ENCODE results near the gene SLC37A2.

SLC37A2 gene

DNA sequence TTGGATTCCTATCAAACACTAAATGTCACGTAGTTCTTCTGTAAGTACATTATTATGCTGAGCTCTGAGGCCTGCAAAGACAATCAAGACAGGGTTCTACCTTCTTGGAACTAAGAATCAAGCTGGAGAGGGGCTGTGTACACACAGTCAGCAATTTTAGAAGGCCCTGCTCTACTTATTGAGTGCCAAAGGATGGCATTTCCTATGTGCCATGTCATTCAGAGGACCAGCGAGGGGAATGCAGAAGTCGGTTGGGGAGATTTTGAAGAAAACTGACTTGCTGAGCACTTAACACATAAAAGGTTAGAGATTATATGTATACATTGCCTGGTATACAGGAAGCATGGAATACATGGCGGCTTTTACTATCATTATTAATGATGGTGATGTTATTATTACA is 5.3 kb downstream of the SLC37A2 start:
- Histone ChIP-seq H3K4me1 (ENCODE audit: low read depth, poor library complexity, severe bottlenecking) (no peaks in the 10 kb centered on the region), H2AFZ (ENCODE audit: low read depth) (no peak overlapping the region), H3K27me3 (ENCODE audit: insufficient read depth, low read depth) (no peaks in the 10 kb centered on the region), H3K27ac (no peak overlapping the region), H3K79me2 (ENCODE audit: insufficient read depth, low read depth) (no peaks in the 10 kb centered on the region), H3K4me2 (no peak overlapping the region), H3K9ac (no peak overlapping the region), H4K20me1 (ENCODE audit: insufficient read depth) (no peaks in the 10 kb centered on the region), H3K4me3 (IDR thresholded peaks at IDR 0.05; ENCODE audit: insufficient read depth, low read depth, low read length) (no peak overlapping the region), H3K36me3 (ENCODE audit: insufficient read depth) (no peaks in the 10 kb centered on the region)
- TF ChIP-seq, protein P1, sequence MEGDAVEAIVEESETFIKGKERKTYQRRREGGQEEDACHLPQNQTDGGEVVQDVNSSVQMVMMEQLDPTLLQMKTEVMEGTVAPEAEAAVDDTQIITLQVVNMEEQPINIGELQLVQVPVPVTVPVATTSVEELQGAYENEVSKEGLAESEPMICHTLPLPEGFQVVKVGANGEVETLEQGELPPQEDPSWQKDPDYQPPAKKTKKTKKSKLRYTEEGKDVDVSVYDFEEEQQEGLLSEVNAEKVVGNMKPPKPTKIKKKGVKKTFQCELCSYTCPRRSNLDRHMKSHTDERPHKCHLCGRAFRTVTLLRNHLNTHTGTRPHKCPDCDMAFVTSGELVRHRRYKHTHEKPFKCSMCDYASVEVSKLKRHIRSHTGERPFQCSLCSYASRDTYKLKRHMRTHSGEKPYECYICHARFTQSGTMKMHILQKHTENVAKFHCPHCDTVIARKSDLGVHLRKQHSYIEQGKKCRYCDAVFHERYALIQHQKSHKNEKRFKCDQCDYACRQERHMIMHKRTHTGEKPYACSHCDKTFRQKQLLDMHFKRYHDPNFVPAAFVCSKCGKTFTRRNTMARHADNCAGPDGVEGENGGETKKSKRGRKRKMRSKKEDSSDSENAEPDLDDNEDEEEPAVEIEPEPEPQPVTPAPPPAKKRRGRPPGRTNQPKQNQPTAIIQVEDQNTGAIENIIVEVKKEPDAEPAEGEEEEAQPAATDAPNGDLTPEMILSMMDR (conservative IDR thresholded peaks at IDR 0.05; ENCODE audit: low read depth, low read length), result no peak

DNA sequence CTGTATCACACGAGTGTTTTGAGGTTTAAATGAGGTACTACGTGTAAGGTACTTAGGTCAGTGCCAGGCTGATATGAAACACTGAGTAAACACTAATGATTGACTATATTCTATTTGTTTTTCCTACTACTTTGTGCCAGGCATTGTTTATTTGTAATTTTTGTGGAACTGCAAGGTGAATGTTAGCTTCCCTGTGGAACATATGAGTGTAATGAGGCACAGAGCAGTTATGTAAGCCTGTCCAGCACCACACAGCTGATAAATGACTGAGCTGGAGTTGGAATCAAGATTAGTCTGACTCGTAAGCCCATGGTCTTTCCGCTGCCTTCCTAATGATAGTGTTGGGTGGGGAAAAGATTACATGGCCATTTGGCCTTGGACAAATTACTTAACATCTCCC is 5.9 kb downstream of the SLC37A2 start:
- no peaks in the 10 kb centered on the region for H3K27me3 ChIP-seq (ENCODE audit: insufficient read depth, low read depth)
- H3K27ac ChIP-seq, result no peak overlapping the region
- no peak overlapping the region for H3K4me3 ChIP-seq (IDR thresholded peaks at IDR 0.05; ENCODE audit: insufficient read depth, low read depth, low read length)
- no peaks in the 10 kb centered on the region for H3K36me3 ChIP-seq (ENCODE audit: insufficient read depth)
- no peak overlapping the region for H2AFZ ChIP-seq (ENCODE audit: low read depth)
- no peaks in the 10 kb centered on the region for H4K20me1 ChIP-seq (ENCODE audit: insufficient read depth)
- H3K79me2 ChIP-seq (ENCODE audit: insufficient read depth, low read depth), result no peaks in the 10 kb centered on the region
- TF ChIP-seq, protein P1 (conservative IDR thresholded peaks at IDR 0.05; ENCODE audit: low read depth, low read length), result no peak
- no peaks in the 10 kb centered on the region for H3K4me1 ChIP-seq (ENCODE audit: low read depth, poor library complexity, severe bottlenecking)
- H3K4me2 ChIP-seq, result no peak overlapping the region
- H3K9ac ChIP-seq, result no peak overlapping the region

DNA sequence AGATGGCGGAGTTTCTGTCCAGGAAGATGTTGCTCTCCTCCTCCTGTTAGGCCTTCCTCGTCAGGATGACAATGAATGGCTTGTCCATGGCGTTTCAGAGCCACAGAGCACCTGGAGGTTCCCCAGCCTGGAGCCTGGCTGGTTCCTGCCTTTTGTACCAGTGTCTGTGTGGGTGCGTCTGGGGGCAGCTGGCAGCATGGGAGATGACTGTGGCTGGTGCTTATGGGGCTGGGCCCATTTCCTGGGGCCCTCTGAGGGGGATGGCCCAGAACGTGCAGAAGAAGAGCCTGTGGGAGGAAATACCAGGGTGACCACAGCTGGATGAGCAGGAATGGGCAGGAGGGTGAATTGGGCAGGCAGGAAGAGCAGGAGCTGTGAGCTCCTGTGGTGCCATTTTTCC is 6.7 kb downstream of the SLC37A2 start:
- no peak overlapping the region for H3K9ac ChIP-seq
- H3K27me3 ChIP-seq (ENCODE audit: insufficient read depth, low read depth), result no peaks in the 10 kb centered on the region
- H3K4me1 ChIP-seq (ENCODE audit: low read depth, poor library complexity, severe bottlenecking), result no peaks in the 10 kb centered on the region
- H3K36me3 ChIP-seq (ENCODE audit: insufficient read depth), result no peaks in the 10 kb centered on the region
- H3K4me2 ChIP-seq, result no peak overlapping the region
- H3K27ac ChIP-seq, result no peak overlapping the region
- no peak overlapping the region for H3K4me3 ChIP-seq (IDR thresholded peaks at IDR 0.05; ENCODE audit: insufficient read depth, low read depth, low read length)
- no peaks in the 10 kb centered on the region for H3K79me2 ChIP-seq (ENCODE audit: insufficient read depth, low read depth)
- TF ChIP-seq, protein P1 (conservative IDR thresholded peaks at IDR 0.05; ENCODE audit: low read depth, low read length), result no peak
- H4K20me1 ChIP-seq (ENCODE audit: insufficient read depth), result no peaks in the 10 kb centered on the region
- H2AFZ ChIP-seq (ENCODE audit: low read depth), result no peak overlapping the region

DNA sequence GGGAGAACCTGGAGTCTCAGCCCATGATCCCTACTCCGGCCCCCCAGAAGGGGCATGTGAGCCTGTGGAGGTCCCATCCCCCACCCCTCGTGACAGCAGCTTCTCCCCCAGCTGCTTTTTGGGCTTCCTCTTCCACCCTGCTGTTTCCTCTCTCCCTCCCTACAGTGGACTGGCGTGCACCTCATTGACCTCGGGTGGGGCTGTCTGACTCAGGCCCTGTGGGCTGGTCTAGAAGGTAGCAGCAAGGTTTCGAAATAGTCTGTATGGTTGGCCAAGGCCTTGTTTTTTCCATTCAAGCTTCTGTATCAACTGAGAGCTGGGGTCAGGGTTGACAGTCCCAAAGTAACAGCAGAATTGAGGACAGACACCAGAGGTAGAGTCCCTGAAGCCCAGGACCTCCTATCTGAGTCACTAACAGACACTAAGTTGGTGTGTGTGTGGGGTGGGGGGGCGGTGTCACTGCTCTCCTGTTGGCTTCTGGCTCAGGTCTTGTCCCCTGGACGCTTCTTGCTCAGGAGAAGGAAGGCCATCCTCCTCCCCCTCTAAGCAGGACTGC is 7.7 kb downstream of the SLC37A2 start:
- no peaks in the 10 kb centered on the region for H3K36me3 ChIP-seq (ENCODE audit: insufficient read depth)
- H3K27me3 ChIP-seq (ENCODE audit: insufficient read depth, low read depth), result no peaks in the 10 kb centered on the region
- TF ChIP-seq, protein P1 (conservative IDR thresholded peaks at IDR 0.05; ENCODE audit: low read depth, low read length), result no peak
- no peak overlapping the region for H3K9ac ChIP-seq
- no peak overlapping the region for H3K4me3 ChIP-seq (IDR thresholded peaks at IDR 0.05; ENCODE audit: insufficient read depth, low read depth, low read length)
- no peak overlapping the region for H3K27ac ChIP-seq
- no peaks in the 10 kb centered on the region for H4K20me1 ChIP-seq (ENCODE audit: insufficient read depth)
- no peak overlapping the region for H3K4me2 ChIP-seq
- H3K4me1 ChIP-seq (ENCODE audit: low read depth, poor library complexity, severe bottlenecking), result no peaks in the 10 kb centered on the region
- no peak overlapping the region for H2AFZ ChIP-seq (ENCODE audit: low read depth)
- H3K79me2 ChIP-seq (ENCODE audit: insufficient read depth, low read depth), result no peaks in the 10 kb centered on the region

All from KMS-11 (cell line).